HG02981 (cell line): ENCODE results near the gene UGT2B10.
"Not testable (repeated sequence)": the region's sequence is repeated elsewhere in the genome, so short reads cannot be mapped to it uniquely, and the experiment has no call there.

Experiments used
- ATAC-seq: cut with Tn5 transposase; IDR thresholded peaks from one replicate; pipeline ENCODE4 v1.9.1; 2021; ENCODE audit warnings: mild to moderate bottlenecking, moderate library complexity; ENCODE audit not compliant: unreplicated experiment

The UGT2B10 gene

DNA sequence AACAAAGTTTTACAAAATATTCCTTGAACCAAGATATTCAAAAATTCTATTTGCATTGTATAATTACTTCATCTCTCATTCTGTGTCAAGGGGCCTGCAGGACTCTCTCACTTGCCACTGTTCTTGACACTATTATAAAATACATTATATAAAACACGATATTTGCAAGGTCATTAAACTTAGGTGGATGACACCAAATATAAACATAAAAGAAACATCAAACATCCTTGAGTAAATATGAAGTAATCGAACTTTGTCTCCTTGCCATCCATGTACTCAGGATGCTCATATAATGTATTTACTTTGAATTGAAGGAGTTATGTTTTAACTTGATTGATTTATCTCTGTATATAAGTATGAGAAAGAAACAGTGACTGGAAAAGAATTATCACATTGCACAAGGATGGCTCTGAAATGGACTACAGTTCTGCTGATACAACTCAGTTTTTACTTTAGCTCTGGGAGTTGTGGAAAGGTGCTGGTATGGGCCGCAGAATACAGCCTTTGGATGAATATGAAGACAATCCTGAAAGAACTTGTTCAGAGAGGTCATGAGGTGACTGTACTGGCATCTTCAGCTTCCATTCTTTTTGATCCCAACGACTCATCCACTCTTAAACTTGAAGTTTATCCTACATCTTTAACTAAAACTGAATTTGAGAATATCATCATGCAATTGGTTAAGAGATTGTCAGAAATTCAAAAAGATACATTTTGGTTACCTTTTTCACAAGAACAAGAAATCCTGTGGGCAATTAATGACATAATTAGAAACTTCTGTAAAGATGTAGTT, at the start of gene UGT2B10:
Gene UGT2B10, plus strand, starts transcription at position 378 of the 793 bp plus-strand sequence. Its CDS starts 26 bp downstream, at position 404.
- ATAC-seq, result not testable (repeated sequence)

DNA sequence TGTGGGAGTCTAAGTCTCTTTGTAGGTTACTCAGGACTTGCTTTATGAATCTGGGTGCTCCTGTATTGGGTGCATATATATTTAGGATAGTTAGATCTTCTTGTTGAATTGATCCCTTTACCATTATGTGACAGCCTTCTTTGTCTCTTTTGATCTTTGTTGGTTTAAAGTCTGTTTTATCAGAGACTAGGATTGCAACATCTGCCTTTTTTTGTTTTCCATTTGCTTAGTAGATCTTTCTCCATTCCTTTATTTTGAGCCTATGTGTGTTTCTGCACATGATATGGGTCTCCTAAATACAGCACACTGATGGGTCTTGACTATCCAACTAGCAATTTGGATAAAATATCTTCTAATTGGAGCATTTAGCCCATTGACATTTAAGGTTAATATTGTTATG, 44.0 kb upstream of the UGT2B10 start:
- not testable (repeated sequence) for ATAC-seq

DNA sequence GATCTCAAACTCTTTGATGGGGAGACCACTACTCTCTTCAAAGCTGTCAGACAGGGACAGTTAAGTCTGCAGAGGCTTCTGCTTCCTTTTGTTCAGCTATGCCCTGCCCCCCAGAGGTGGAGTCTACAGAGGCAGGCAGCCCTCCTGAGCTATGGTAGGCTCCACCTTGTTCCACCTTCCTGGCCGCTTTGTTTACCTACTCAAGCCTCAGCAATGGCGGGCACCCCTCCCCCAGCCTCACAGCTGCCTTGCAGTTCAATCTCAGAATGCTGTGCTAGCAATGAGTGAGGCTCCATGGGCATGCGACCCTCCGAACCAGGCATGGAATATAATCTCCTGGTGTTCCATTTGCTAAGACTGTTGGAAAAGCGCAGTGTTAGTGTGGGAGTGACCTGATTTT, 42.1 kb upstream of the UGT2B10 start:
- no peak for ATAC-seq

DNA sequence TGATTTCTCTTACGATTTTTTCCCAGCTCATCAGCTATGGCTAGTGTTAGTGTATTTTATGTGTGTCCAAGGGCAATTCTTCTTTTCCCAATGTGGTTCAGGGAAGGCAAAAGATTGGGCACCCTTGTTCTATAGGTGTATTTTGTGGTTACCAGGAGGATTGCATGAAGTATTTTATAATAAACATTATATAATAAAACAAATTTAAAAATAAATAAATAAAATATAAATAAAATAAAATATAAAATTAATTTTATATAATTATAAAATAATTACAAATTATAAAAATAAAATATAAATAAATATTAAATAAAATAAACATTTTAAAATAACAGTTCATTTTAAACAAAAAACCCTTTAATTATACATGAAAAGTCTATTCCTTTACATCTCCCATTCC, 35.6 kb upstream of the UGT2B10 start:
- no peak for ATAC-seq

DNA sequence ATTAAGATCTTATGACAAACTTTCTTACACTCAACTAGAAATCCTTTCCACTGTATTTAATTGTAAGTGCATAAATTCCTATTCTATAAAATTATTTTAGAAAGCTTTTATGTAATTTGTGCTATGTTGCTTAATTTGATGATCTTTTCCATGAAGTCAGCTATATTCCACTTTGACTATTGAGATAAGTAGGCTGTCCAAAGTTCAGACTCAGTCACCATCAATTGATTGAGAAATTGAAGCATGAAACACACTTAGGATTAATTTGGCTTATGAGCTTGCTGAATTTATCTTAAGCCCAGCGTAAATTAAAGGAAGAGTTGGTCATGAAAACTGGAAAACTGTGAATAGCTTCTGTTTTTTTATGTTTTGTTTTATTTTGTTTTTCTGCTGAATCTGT, 18.7 kb upstream of the UGT2B10 start:
- ATAC-seq, result no peak

DNA sequence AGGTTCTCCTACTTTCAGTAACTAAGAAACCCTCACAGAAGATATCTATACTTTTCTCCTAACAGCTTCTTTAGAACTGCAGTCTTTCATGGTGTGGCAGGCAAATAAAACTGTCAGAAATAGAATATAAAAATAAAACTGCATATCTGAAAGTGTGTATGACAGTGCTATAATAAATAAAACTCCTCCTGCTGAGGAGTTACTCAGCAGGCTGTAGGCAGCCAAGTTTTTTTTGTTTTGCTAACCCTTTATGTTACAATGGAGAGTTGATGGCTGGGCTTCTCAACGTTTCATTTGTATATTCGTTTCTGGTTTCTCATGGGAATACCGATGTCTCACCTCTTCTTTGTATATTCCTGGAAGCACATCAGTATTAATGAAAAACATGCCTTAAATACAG, 18.2 kb upstream of the UGT2B10 start:
- ATAC-seq, result no peak

DNA sequence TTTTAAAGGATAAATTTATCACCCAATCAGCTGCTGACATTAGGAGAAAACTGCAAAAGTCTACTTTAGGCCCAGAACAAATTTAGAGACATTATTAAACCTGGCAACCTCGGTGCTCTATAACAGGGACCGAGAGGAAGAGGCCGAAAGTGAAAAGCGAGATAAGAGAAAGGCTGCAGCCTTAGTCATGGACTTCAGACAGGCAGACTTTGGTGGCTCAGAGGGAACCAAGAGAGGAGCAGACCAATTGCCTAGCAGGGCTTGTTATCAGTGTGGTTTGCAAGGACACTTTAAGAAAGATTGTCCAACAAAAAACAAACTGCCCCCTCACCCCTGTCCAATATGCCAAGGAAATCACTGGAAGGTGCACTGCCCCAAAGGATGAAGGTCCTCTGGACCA, 12.8 kb upstream of the UGT2B10 start:
- ATAC-seq, result no peak

DNA sequence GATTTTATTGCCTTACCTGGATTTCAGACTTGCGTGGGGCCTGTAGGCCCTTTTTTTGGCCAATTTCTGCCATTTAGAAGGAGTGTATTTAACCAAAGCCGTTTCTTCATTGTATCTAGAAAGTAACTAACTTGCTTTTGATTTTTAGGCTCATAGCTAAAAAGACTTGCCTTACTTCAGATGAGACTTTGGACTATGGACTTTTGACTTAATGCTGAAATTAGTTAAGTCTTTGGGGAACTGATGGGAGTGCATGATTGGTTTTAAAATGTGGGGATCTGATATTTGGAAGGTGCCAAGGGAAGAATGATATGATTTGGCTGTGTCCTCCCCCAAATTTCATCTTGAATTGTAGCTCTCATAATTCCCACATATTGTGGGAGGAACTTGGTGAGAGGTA, 7.7 kb upstream of the UGT2B10 start:
- no peak for ATAC-seq

DNA sequence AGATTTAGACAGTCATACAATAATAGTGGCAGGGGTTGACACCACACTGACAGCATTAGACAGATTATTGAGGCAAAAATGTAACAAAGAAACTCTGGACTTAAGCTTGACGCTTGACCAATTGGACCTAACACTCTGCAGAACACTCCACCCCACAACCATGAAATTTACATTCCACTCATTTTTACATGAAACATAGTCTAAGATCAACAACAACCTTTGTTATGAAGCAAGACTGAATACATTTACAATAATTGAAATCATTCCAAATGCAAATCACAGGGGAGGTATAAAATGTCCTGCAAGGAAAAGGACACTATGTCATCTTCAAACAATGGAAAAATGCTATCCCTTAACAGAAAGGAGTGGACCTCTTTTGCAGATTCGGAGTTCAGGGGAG, 4.9 kb upstream of the UGT2B10 start:
- no peak for ATAC-seq

DNA sequence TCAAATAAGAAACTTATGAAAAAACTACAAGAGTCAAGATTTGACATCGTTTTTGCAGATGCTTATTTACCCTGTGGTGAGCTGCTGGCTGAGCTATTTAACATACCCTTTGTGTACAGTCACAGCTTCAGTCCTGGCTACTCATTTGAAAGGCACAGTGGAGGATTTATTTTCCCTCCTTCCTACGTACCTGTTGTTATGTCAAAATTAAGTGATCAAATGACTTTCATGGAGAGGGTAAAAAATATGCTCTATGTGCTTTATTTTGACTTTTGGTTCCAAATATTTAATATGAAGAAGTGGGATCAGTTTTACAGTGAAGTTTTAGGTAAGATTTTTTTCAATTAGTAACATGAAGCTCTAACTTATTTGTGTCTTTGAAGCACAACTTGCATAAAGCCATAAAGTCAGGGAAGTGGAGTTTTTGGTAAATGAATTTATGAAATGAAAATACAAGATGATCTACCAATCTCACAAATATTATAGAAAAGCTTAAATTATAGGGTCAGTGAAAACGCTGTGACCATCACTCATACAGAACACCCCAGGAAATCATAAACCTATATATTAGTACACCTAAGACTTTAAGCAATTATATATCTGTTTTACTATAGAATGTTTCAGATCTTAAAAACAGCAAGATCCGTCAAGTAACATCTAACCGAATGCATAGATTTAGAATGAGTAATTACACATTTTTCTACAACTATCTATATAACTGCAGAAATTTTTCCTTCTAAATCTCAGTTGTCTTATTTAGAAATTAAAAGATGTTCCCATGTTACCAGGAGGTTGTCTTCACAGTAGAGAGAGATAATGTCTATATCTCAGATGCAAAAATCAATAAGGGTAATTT, 844 bp downstream of the UGT2B10 start:
- ATAC-seq, result not testable (repeated sequence)

DNA sequence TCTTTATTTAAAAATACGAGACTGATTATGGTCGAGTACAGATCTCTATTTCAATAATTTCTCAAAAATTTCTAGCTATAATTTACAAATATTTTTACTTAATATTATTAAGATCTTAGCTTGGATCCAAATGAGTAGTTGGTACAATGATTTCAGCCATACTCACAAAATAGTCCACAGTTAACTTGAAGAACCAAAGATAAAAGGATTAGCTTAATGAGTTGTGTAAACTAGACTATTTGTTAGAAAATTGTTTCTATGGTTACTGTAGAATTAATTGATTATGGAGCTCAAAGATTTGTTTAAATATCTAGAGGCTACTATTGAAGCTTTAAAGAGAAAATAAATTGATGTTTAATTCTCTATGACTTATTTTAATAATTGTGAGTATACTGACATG, 1.6 kb downstream of the UGT2B10 start:
- no peak for ATAC-seq

DNA sequence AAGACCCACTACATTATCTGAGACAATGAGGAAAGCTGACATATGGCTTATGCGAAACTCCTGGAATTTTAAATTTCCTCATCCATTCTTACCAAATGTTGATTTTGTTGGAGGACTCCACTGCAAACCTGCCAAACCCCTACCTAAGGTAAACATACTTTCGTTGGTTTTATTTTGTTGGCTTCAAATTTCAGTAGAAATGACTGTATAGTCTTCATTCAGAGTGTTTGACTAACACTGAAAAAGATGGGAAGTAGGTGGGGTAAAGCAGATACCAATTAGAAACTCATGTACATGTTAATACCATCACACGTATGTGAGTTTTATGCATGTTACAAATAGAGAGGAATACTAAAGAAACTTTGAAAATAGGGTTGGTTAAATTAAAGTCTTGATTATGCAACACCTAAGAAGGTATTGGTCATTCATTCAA, 2.3 kb downstream of the UGT2B10 start:
- ATAC-seq, result not testable (repeated sequence)

DNA sequence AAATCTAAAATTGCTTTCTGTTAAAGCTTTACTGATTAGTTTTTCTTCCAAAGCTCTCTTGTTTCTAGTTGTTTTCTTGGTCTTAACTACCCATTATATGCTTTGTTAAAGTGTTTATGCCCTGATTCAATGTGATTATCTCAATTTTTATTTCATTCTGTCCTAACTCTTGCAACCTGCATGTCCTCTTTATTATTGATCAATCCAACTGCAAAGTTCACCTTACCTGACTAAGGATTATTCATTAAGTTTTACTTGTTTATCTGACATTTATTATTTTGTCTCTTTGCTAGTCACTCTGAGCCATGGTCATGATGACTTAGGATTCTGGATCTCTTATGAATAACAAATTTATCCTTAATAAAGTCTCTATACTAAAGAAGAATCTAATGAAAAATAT, 15.8 kb downstream of the UGT2B10 start:
- no peak for ATAC-seq

DNA sequence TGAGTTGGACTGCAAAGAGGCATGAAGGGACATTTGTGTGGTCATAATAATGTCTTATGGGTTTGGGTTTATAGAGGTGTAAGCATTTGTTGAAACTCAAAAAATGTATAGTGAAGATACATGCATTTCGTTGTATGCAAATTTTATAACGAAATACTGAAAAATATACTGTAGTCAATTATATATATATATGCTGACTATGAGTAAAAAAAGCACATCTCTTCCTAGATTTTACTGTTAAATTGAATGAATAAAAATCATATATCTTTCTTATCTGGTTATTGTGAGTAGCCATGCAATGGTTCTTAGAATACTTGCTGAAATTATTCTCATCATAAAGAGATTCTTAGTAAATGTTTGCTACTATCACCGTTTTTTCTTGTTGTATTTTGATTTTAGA, 34.5 kb downstream of the UGT2B10 start:
- no peak for ATAC-seq

DNA sequence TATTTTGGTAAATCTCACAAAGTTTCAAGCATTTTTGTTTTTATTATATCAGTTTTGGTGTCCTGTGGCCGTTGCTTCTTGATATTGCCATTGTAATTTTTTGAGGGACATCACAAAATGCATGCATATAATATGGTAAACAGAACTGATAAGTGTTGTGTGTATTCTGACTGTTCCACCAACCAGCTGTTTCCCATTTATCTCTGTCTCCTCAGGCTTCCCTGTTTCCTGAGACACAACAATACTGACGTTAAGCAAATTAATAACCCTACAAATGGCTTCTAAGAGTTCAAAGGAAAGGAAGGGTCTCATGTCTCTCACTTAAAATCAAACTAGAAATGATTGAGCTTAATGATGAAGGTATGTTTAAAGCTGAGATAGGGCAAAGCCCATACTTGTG, 40.0 kb downstream of the UGT2B10 start:
- ATAC-seq, result no peak

DNA sequence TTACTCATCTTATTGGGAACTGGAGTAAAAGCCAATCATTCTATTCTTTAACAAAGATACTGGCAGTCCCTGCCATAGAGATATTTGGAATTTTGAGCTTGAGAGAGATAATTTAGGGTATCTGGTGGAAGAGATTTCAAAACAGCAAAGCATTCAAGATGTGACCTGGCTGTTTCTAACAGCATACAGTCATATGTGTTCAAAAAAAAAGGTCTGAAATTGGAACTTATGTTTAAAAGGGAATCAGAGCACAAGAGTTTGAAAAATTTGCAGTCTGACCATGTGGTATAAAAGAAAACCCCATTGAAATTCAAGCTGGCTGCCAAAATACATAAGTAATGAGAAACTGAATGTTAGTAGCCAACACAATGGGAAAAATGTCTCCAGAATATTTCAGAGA, 42.2 kb downstream of the UGT2B10 start:
- no peak for ATAC-seq

DNA sequence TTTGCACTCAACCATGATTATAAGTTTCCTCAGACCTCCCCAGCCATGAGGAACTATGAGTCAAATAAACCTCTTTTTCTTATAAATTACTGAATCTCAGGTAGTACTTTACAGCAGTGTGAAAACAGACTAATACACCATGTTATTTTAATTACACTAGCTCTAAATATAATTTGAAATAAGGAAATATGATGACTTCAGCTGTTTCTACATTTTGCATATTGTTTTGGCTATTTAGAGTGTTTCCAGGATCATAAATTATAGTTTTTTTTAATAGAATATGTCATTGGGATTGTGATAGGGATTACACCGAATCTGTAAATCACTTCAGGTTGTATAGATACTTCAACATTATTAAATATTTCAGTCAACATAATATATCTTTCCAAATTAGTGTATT, 43.9 kb downstream of the UGT2B10 start:
- no peak for ATAC-seq

DNA sequence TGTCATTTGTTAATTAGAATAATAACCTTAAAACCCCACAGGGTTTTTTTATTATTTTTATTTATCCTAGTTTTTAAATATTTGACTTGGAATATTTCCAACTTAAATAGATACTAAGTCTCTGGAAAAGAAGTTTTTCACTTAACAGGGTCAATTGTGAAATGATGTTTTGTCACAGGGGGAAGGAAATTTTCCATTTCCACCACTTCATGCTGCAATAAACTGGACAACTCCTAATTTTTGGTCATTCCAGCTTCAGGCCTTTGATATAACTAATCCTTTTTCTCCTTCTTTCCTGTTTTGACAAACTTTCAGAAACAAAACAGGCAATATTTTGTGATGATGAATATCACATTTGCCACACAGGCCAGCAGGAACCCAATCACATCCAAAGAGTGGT, 45.3 kb downstream of the UGT2B10 start:
- ATAC-seq, result no peak

DNA sequence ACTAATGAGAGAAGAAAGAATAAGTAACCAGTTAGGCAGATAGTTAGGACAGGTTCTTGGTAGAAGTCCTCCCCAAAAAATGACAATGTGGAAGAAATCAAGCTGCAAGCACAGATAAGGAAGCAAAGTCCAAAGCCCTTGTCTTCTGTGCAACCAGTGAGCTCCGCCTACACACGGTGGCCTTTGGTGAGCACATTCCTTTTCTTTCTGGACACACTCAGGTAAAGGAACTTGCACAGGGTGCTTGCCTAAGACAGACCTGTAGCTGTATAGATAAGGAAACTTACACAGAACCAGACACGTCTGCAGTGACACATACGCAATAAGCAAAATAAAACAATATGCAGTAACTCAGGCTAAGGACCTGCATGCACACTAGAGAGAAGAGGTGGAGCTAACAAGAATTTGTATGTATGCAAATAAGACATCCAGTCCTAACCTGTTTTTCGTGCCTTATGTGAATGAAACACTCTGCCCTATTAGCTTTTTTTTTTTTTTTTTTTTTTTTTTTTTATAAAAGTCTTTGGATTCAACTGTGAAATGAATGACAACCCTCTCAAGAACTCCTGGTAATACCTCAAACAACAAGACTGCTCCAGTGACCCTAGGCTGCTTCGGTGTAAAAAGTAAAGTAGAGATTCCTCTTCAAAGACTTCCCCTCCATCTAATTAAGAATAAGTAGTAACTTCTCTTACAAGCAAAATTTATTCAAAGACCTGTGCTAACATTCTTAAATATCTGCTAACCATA, 48.8 kb downstream of the UGT2B10 start:
- no peak for ATAC-seq

DNA sequence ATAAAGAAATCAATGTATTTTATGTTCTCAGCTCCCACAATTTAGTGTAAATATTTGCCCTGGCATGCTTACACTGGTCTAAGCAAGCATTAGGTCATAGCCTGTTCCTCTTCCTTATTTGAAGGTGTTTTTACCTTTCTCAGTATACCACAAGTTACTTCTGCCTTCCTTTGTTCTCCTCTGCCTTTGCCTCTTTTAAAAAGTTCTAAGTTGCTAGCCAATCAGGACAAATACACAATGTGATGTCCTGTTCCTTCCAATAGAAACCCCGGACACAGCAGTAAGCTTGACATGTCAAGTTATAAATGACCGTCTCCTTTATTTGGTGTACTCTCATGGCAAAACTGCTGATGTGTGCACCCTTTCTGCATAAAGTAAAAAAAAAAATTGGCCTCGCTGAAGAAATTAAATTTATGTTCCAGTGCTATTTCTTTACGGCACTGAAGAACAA, 49.4 kb downstream of the UGT2B10 start:
- no peak for ATAC-seq

DNA sequence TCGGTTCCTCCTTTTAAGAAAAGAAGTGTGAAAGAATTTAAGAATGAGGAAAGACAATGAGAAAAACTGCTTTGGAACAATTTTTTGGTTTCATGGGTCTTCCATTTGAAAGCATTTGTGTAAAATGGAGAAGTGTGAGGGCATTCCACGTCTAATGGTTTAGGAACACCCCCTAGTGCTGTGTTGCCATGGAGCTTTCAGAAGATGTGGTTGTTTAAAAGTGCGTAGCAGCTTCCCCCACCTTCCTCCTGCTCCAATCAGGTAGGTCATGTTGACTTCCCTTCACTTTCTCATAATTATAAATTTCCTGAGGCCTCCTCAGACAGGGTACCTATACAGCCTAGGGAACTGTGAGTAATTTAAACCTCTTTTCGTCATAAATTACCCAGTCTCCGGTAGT, 50.0 kb downstream of the UGT2B10 start:
- ATAC-seq, result no peak
